ENCODE results near the gene HBE1.
"Not testable (repeated sequence)": the region's sequence is repeated elsewhere in the genome, so short reads cannot be mapped to it uniquely, and the experiment has no call there.

Gene HBE1

DNA sequence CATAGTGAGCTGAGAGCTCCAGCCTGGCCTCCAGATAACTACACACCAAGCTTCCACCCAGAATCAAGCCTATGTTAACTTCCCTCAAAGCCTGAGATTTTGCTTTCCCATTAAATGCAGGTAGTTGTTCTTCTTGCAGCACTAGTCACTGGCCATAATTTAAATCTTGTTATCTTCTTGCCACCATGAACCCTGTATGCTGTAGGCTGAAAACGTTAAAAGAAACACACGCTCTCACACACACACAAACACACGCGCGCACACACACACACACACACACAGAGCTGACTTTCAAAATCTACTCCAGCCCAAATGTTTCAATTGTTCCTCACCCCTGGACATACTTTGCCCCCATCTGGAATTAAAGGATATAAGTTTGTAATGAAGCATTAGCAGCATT, 16.3 kb downstream of the HBE1 start:
- not testable (repeated sequence) for DNase-seq (ENCODE audit: low read depth, low spot score)

DNA sequence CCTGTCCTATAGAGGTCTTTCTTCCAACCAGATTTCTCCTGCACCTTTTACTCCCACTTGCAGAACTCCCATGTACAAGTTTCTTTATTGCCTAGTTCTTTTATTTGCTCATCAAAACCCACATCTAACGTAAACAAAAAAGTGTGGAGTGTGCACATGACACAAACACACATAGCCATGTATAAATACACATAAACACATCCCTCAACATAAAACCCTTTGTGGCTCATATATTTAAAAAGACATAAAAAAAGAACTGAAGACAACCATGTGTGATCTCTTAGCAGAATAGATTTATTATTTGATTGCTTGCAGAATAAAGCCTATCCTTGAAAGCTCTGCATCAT, 16.9 kb downstream of the HBE1 start:
- no peak for DNase-seq (ENCODE audit: low read depth, low spot score)

DNA sequence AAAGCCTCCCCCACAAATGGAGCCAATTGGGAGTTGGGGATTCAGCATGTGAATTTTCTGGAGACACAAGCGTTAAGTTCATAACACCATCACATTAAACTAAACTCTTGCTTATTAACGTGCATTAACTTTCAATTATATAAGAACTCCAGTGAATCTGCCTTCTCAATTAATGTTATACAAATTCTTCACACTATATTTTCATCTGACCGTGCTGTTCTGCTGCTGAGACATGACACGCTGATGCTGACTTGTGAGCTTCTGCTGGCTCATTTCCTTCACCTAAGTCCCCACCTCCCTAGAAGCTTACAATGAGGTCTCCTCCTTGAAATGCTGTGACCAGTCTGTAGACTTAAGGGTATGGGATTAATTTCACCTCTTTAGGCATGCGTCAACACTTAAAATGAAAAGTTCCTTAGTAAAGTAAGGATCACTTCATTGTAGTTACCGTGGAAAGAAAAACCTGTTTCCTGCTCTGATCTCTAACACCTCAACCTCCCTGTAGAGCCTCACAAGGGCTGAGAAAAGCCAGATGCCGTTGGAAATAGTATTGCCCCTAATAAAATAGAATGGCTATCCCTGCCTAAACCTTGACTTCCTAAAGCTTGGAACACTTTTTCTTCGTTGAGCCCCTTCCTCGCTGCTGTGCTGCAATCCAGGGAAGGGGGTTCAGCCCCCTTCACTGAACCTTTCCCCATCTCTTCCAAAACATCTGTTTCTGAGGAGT, 17.4 kb downstream of the HBE1 start:
- DNase-seq (ENCODE audit: low read depth, low spot score) = no peak

DNA sequence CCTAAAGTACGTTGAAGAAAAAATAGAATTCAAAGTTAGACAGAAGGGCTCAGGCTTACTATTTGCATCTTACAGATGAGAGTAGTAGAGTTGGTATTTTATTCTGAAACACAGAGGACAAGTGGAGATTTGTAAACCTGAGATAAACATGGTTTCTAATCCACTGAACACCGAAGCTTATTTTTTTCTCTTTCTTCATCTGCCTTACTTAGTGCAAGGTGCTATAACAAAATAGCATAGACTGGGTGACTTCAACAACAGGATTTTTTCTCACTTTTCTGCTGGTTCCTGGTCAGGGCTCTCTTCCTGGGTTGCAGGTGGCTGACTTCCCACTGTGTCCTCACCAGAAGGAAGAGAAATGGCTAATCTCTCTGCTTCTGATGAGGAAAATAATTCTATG, 18.0 kb downstream of the HBE1 start:
- DNase-seq (ENCODE audit: low read depth, low spot score) = no peak

DNA sequence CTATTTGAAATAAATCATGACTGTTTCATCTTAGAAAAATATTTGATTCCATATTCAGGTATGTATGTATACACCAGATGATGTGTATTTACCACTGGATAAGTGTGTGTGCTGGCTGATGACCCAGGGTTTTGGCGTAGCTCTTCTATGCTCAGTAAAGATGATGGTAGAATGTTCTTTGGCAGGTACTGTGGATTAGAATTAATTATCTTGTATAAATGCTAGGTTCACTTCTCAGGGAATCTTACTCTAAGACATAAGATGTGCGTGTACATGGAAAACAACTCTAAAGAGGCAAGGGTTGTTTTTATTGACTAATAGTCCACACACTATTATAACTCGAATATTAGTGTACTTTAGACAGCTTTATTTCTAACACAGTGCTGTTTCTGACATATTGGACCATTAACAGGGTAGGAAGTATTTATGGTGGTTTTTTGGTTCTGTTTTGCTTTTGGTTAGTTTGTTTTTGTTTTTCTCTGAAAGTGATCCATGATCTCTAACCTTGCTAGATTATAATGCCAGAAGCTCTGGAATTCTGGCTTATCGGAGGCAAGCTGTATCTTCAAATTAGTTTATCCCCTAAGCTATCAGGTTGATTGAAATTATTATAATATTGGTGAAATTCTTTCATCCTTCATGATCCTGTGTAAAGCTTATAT, 19.1 kb downstream of the HBE1 start:
- no peak for DNase-seq (ENCODE audit: low read depth, low spot score)

DNA sequence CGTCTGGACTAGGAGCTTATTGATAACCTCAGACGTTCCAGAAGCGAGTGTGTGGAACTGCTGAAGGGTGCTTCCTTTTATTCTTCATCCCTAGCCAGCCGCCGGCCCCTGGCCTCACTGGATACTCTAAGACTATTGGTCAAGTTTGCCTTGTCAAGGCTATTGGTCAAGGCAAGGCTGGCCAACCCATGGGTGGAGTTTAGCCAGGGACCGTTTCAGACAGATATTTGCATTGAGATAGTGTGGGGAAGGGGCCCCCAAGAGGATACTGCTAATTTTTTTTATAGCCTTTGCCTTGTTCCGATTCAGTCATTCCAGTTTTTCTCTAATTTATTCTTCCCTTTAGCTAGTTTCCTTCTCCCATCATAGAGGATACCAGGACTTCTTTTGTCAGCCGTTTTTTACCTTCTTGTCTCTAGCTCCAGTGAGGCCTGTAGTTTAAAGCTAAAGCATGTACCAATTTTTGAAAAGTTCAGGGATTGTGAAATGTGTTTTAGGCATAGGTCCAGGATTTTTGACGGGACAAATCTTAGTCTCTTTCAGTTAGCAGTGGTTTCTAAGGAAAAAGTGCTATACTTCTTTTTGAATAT, 19.8 kb downstream of the HBE1 start, which contains the start of gene HBG1:
TSS of gene HBG1 (minus strand) at position 51 of the 590 bp plus-strand sequence. CDS start 53 bp downstream, outside the sequence.
- DNase-seq (ENCODE audit: low read depth, low spot score) = not testable (repeated sequence)

DNA sequence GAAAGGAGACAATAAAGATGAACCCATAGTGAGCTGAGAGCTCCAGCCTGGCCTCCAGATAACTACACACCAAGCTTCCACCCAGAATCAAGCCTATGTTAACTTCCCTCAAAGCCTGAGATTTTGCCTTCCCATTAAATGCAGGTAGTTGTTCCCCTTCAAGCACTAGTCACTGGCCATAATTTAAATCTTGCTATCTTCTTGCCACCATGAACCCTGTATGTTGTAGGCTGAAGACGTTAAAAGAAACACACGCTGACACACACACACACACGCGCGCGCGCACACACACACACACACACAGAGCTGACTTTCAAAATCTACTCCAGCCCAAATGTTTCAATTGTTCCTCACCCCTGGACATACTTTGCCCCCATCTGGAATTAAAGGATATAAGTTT, 21.2 kb downstream of the HBE1 start:
- not testable (repeated sequence) for DNase-seq (ENCODE audit: low read depth, low spot score)

DNA sequence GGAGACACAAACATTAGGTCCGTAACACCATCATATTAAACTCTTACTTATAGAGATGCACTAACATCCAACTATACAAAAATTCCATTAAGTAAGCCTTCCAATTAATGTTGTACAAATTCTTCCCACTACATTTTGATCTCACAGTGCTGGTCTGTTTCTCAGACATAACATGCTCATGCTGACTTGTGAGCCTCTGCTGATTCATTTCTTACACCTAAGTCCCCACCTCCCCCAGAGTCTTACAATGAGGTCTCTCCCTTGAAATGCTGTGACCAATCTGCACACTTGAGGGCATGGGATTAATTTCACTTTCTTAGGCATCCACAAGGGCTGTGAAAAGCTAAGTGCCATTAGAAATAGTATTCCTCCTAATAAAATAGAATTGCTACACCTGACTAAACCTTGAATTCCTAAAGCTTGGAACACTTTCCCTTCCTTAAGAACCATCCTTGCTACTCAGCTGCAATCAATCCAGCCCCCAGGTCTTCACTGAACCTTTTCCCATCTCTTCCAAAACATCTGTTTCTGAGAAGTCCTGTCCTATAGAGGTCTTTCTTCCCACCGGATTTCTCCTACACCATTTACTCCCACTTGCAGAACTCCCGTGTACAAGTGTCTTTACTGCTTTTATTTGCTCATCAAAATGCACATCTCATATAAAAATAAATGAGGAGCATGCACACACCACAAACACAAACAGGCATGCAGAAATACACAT, 22.1 kb downstream of the HBE1 start:
- no peak for DNase-seq (ENCODE audit: low read depth, low spot score)

DNA sequence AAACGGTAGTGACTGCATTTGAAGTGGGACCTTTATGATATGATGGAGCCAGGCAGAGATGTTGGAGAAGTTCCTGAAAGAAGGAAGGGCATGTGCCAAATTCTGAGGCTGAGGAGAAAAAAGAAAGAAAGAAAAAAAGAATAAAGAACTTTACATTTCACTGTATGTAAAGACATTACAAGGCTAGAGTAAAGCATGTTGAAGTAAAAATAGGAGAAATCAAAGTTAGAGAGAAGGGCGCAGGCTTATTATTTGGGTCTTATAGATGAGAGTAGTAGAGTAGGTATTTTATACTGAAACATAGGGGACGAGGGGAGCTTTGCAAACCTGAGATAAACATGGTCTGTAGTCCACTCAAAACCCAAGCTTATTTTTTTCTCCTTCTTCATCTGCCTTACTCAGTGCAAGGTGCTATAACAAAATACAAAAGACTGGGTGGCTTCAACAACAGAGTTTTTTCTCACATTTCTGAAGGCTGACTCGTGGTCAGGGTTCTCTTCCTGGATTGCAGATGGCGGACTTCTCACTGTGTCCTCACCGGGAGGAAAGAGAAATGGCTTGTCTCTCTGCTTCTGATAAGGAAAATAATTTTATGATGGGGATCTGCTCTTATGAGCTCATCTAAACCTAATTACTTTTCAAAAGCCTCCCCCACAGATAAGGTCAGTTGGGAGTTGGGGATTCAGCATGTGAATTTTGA, 22.8 kb downstream of the HBE1 start:
- DNase-seq (ENCODE audit: low read depth, low spot score) = no peak

DNA sequence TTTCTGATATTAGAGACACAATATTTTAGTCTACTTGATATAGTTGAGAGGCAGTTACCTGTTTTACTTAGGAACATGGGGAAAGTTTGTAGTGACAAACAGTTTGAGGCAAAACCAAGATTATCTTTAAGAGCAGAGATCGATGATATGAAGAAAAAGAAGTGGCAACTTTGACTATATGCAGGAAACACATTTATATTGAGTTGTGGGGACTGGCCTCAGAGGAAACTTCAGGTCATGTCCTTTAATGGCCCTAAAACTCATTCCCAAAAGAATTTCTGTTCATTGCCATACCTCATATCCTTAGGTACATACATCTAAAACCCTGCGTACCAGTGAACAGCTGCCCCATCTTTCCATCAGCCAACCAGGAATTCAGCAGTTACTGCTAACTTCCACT, 24.6 kb downstream of the HBE1 start:
- DNase-seq (ENCODE audit: low read depth, low spot score) = no peak

DNA sequence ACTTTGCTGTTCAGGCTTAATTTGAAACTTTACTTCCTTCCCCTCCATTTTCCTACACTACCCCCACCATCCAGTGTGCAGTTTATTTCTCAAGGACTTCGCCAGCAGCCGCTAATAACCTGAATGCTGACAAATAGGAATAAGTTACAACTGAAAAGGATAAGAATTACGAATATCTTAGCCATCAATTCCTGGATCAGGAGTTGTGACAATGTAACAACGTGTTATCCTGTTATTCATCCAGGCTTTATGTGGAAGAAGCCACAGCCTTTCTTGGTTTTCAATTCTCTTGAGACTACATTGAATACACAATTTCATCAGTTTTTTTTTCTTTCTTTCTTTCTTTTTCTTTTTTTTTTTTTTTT, 25.9 kb downstream of the HBE1 start:
- no peak for DNase-seq (ENCODE audit: low read depth, low spot score)

DNA sequence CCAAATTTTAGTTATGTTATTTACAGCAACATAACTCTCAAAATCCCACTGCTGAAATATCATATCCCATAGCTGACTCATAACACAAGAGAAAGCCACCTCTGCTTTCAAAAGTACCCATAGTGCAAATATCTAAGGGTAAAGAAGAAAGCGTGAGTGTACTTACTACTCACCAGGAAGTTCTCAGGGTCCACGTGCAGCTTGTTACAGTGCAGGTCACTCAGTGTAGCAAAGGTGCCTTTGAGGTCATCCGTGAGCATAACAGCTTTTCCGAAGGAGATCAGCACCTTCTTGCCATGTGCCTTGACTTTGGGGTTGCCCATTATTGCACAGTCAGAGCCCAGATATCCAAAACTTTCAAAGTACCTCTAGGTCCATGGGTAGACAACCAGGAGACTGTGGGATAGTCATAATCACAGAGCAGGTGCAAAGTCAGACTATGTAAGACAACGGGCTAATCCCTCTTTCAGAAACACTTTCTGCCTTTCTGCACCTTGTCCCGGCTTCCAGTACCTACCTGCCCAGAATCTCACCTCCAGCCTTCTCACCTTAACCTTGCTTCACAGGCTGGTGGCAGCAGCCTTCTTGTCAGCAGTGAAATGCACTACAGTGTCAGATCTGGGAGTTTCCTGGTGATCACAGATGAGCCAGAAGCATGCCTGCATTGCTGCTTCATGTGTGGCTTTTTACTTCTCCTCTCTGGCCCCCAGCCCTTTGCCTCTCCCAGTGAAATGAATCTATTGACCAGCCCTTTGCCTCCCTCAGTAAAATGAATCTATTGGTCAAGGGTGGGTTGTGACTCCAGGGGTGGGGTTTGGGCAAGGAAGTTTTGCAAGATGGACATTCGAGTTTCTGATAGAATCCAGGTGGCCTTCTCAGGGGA, 26.6 kb downstream of the HBE1 start:
- no peak for DNase-seq (ENCODE audit: low read depth, low spot score)

DNA sequence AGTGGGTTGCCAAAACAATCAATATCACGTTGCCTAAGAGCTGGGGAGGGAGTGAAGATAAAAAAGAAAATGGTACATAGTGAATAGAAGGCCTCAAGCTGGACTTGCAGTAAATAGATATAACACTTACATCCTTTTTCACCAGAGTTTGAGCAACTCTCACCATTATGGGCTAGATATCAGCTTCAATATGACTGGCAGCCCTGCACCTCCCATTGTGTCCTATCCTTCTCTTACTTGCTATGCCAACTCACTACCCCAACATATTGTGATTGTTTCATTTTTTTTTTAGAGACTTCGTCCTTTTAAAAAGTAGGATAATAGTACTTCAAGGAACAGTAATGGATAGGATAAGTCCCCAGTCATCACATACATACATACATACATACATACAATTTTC, 27.5 kb downstream of the HBE1 start:
- DNase-seq (ENCODE audit: low read depth, low spot score) = no peak

DNA sequence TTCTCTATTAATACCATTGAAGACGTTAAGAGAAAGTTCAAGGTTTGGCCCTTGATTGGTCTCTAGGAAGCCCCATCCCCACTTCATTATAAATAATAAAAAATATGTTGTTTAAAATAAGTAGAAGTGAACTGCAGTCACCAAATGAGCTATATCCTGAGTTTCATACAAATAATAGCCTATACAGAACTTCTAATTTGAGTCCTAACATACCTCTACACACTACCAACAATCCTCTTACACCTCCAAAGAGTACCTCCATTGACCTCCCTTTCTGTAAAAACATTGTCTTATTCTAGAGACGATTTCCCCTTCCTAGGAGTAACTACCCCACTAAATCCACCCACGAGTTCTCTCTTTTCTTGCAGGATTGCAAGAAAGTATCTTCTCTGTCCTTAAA, 28.3 kb downstream of the HBE1 start:
- DNase-seq (ENCODE audit: low read depth, low spot score) = no peak

DNA sequence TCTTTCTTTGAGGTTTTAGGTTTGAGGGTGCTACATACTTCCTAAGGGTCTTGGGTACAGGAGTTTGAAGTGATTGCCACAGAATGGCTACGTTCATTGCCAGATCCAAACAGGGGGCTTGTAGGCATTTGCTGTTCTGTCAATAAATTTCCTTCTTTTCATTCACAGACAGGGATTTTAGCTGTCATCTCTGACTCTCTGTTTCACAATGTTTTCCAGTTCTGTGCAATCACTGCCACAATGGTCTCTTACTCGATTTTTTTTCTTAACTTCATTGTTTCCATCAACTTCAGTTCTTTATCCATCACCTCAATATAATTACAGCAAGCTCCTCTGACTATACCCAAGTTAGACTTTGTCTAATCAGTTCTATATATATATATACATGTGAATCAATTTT, 29.3 kb downstream of the HBE1 start:
- no peak for DNase-seq (ENCODE audit: low read depth, low spot score)

DNA sequence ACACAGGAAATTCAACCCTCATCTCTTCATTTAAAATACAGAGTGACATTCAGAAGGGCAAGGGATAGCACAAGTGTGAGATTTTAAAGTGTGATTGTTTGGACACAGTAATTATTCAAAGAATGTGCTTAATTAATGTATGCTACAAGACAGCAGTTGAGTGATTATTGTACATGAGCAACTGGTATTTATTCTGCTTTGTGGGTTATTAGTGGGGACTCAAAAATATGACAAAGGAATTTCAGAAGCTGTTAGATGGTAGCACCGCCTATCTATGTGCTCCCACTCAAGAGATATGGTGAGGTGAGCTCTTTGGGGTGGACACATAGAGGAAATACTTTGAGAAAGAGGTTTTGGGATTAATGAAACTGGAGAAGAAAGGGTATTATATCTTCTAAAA, 29.7 kb downstream of the HBE1 start:
- DNase-seq (ENCODE audit: low read depth, low spot score) = no peak

DNA sequence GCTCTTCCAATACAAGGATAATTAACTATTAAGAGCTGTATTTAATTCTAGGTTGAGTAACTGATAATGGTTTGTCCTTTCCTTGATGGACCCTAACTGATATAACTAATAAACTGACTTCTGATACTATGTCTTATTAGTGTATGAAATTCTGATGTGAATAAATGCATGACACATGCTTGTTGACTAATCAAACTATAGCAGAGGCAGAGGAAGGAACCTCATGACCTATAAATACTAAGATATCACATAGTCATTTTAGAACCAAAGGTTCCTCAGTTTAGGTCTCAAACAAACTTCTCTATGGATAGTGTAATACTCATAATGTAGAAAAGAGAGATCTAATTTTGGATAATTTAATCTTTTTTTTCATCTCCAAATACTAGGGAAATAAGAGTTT, 30.7 kb downstream of the HBE1 start:
- DNase-seq (ENCODE audit: low read depth, low spot score) = no peak

DNA sequence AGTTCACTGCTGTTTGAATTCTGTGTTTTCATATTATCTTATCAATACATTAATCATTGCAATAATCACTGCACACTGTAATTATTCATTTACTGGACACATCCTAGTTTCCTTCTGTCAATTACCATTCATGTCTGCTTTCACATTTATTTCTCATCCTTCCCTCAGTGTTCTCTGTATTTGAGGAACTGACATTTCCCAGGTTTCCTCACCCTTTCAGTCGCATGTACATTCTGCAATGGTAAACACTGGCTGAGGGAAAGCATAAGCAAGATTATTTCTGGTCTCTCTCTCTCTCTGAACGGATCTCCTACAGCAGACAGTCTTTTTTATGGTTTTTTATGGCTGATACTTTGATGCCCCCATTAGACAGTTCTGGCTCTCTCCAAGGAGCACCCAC, 31.3 kb downstream of the HBE1 start:
- no peak for DNase-seq (ENCODE audit: low read depth, low spot score)

DNA sequence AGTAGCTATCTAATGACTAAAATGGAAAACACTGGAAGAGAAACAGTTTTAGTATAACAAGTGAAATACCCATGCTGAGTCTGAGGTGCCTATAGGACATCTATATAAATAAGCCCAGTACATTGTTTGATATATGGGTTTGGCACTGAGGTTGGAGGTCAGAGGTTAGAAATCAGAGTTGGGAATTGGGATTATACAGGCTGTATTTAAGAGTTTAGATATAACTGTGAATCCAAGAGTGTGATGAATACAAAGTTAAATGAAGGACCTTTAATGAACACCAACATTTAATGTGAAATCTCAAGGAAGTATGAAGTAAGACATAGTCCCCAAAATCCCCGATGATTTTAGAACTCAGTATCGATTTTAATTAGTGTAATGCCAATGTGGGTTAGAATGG, 32.3 kb downstream of the HBE1 start:
- no peak for DNase-seq (ENCODE audit: low read depth, low spot score)

DNA sequence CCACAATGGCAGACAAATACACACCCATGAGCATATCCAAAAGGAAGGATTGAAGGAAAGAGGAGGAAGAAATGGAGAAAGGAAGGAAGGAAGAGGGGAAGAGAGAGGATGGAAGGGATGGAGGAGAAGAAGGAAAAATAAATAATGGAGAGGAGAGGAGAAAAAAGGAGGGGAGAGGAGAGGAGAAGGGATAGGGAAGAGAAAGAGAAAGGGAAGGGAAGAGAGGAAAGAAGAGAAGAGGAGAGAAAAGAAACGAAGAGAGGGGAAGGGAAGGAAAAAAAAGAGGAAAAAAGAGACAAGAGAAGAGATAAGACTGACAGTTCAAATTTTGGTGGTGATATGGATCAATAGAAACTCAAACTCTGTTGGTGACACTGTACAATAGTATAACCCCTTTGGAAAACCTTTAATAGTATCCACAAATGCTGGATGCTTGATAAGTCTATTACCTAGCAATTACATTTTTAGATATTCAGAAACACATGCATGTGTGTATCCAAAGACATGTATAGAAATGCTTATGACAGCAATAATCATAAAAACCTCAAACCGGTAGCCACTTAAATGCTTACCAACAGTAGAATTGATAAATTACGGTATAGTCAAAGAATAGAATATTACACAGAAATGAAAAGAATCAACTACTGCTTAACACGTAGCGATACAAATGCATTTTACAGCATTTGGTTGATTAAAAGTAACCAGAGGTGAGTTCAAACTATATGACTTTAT, 34.2 kb downstream of the HBE1 start:
- no peak for DNase-seq (ENCODE audit: low read depth, low spot score)
